ENCODE measurements around the gene SAMD4A. TPM values are rescaled to one million over a fixed set of nuclear protein-coding genes. Genes with fewer than 3 reads are reported as not detected.

Gene SAMD4A
- polyA plus RNA-seq, 3 donors: 3.2 to 8.6 (median 4.2) TPM

DNA sequence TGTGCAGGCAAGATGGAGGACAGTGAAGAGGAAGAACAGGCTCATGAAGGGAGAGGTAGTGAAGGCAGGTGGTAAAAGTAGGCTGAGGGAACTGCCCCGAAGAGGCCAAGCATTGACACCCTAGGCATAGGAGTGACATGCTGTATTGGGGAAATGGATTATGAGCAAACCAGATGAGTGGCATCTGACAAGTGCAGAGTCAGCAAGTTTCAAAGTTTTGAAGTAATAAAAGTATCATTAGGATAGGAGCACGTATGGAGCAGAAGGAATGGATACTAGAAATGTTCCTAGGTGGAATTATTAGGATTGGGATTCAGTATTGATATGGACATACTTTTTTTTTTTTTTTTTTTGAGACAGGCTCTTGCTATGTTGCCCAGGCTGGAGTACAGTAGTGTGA lies 139.8 kb downstream of the SAMD4A start:
- Mint-ChIP-seq H3K4me1 (peaks cover 10% of the 10 kb centered on the region), H3K27me3 (ENCODE audit: low read depth in 3 of 3) (peaks cover 0 to 7% (median 0%) of the 10 kb centered on the region in 3 donors), H3K27ac (no peak overlapping the region), H3K9me3 (peaks cover 0 to 3% (median 0%) of the 10 kb centered on the region in 7 donors), H3K4me3 (peak overlapping the region in 1 of 2 donors; percentile 46), H3K36me3 (no peaks in the 10 kb centered on the region)
- 80% methylated on average over 2 of the region's 2 CpGs for WGBS (ENCODE audit: insufficient coverage)
- H3K27ac ChIP-seq (ENCODE audit: low read depth in 1 of 2, low read length in 2 of 2): no peak overlapping the region
- TF ChIP-seq, protein P1, sequence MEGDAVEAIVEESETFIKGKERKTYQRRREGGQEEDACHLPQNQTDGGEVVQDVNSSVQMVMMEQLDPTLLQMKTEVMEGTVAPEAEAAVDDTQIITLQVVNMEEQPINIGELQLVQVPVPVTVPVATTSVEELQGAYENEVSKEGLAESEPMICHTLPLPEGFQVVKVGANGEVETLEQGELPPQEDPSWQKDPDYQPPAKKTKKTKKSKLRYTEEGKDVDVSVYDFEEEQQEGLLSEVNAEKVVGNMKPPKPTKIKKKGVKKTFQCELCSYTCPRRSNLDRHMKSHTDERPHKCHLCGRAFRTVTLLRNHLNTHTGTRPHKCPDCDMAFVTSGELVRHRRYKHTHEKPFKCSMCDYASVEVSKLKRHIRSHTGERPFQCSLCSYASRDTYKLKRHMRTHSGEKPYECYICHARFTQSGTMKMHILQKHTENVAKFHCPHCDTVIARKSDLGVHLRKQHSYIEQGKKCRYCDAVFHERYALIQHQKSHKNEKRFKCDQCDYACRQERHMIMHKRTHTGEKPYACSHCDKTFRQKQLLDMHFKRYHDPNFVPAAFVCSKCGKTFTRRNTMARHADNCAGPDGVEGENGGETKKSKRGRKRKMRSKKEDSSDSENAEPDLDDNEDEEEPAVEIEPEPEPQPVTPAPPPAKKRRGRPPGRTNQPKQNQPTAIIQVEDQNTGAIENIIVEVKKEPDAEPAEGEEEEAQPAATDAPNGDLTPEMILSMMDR (IDR thresholded peaks at IDR 0.05): no peak
- peaks cover 4 to 10% of the 10 kb centered on the region in 2 donors for H3K4me1 ChIP-seq (ENCODE audit: control insufficient read depth in 1 of 2, insufficient read depth in 2 of 2, low read length in 2 of 2)
- H2AFZ ChIP-seq (ENCODE audit: insufficient read depth, low read depth, low read length, poor library complexity, severe bottlenecking): peak overlapping the region; percentile 32
- no peak for DNase-seq
- no peaks in the 10 kb centered on the region for H3K79me2 ChIP-seq (ENCODE audit: insufficient read depth, low read length)
- H3K27me3 ChIP-seq (ENCODE audit: control insufficient read depth in 2 of 2, insufficient read depth in 2 of 2, low read length in 2 of 2): no peaks in the 10 kb centered on the region
- H4K20me1 ChIP-seq (ENCODE audit: insufficient read depth, low read length): no peaks in the 10 kb centered on the region
- no peak overlapping the region for H3K4me2 ChIP-seq (replicated peaks; ENCODE audit: extremely low read depth, low read length, poor library complexity, severe bottlenecking)
- no peaks in the 10 kb centered on the region for H3K36me3 ChIP-seq (replicated peaks in 1 of 2; ENCODE audit: control insufficient read depth in 1 of 2, insufficient read depth in 2 of 2, low read length in 2 of 2)
- H3K9ac ChIP-seq (ENCODE audit: insufficient read depth, low read length, poor library complexity, severe bottlenecking): no peak overlapping the region
- intact Hi-C loops (cut with micrococcal nuclease): no loop called here
- no peaks in the 10 kb centered on the region for H3K9me3 ChIP-seq (replicated peaks in 1 of 2; ENCODE audit: control insufficient read depth in 1 of 2, insufficient read depth in 1 of 2, low read length in 2 of 2)
- no peak overlapping the region for H3K4me3 ChIP-seq (replicated peaks in 1 of 3; ENCODE audit: low read depth in 2 of 3, low read length in 3 of 3)

DNA sequence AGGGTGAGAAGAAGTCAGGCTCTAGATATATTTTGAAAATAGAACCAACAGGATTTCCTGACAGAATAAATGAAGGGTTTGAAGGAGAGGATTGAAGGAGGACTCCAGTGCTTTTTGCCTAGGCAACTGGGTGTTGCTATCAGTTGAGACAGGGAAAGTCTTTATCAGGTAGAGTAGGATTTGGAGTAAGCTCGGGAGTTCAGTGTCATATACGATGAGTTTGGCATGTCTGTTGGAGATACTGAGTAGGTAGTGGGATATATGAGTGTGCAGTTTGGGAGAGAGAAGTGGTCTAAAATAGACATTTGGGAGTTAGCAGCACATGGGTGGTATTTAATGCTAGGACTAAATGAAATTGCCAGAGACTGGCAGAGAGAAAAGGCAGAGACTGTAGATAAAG lies 141.2 kb downstream of the SAMD4A start:
- no peaks in the 10 kb centered on the region for H3K36me3 Mint-ChIP-seq
- Histone ChIP-seq H3K27me3 (ENCODE audit: control insufficient read depth in 2 of 2, insufficient read depth in 2 of 2, low read length in 2 of 2) (no peaks in the 10 kb centered on the region), H4K20me1 (ENCODE audit: insufficient read depth, low read length) (no peaks in the 10 kb centered on the region), H3K4me2 (replicated peaks; ENCODE audit: extremely low read depth, low read length, poor library complexity, severe bottlenecking) (no peak overlapping the region), H3K36me3 (replicated peaks in 1 of 2; ENCODE audit: control insufficient read depth in 1 of 2, insufficient read depth in 2 of 2, low read length in 2 of 2) (no peaks in the 10 kb centered on the region), H3K79me2 (ENCODE audit: insufficient read depth, low read length) (no peaks in the 10 kb centered on the region), H3K27ac (ENCODE audit: low read depth in 1 of 2, low read length in 2 of 2) (no peak overlapping the region), H3K9ac (ENCODE audit: insufficient read depth, low read length, poor library complexity, severe bottlenecking) (no peak overlapping the region), H3K9me3 (replicated peaks in 1 of 2; ENCODE audit: control insufficient read depth in 1 of 2, insufficient read depth in 1 of 2, low read length in 2 of 2) (no peaks in the 10 kb centered on the region), H3K4me3 (replicated peaks in 1 of 3; ENCODE audit: low read depth in 2 of 3, low read length in 3 of 3) (no peak overlapping the region), H3K4me1 (ENCODE audit: control insufficient read depth in 1 of 2, insufficient read depth in 2 of 2, low read length in 2 of 2) (peaks cover 15 to 22% of the 10 kb centered on the region in 2 donors), H2AFZ (ENCODE audit: insufficient read depth, low read depth, low read length, poor library complexity, severe bottlenecking) (no peak overlapping the region)
- no peak overlapping the region for H3K4me3 Mint-ChIP-seq
- H3K27ac Mint-ChIP-seq: no peak overlapping the region
- H3K4me1 Mint-ChIP-seq: peaks cover 21% of the 10 kb centered on the region
- peaks cover 0 to 7% (median 0%) of the 10 kb centered on the region in 3 donors for H3K27me3 Mint-ChIP-seq (ENCODE audit: low read depth in 3 of 3)
- 94% methylated on average over 2 of the region's 2 CpGs for WGBS (ENCODE audit: insufficient coverage)
- DNase-seq: no peak
- intact Hi-C loops (cut with micrococcal nuclease): no loop called here
- TF ChIP-seq, protein P1 (IDR thresholded peaks at IDR 0.05): no peak
- peaks cover 0 to 2% (median 0%) of the 10 kb centered on the region in 7 donors for H3K9me3 Mint-ChIP-seq
